ENCODE data around the gene ZNF273.

Gene ZNF273

DNA sequence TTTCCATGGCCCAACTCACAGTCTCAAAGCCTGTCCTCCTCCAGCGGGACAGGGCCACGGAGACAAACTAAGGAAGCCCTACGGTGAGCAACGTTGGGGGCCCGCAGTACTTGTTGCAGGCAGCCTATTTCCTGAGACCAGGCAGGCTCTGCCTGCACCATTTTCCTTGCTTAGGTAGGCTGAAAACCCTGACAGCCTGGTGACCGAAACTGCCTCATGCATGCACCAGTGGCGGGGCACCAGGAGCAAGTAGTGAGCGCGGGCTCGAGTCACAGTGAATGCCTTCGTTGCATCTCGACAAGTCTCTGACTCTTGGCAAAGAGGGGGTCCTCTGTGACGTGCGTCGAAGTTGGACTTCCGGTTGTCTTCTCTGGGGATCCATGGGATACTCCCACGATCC lies 23.3 kb upstream of the ZNF273 start:
- DNase-seq (ENCODE audit: low read depth in 1 of 2, low spot score in 1 of 2): peak in 1 of 2 experiments; percentile 11
- TF ChIP-seq JUND (IDR thresholded peaks at IDR 0.05; ENCODE audit: low read depth): no peak
- in situ Hi-C loops (cut with HindIII; ENCODE audit: low pct_unique_long_range_greater_than_20kb, low sequenced_read_pairs): no loop called here

DNA sequence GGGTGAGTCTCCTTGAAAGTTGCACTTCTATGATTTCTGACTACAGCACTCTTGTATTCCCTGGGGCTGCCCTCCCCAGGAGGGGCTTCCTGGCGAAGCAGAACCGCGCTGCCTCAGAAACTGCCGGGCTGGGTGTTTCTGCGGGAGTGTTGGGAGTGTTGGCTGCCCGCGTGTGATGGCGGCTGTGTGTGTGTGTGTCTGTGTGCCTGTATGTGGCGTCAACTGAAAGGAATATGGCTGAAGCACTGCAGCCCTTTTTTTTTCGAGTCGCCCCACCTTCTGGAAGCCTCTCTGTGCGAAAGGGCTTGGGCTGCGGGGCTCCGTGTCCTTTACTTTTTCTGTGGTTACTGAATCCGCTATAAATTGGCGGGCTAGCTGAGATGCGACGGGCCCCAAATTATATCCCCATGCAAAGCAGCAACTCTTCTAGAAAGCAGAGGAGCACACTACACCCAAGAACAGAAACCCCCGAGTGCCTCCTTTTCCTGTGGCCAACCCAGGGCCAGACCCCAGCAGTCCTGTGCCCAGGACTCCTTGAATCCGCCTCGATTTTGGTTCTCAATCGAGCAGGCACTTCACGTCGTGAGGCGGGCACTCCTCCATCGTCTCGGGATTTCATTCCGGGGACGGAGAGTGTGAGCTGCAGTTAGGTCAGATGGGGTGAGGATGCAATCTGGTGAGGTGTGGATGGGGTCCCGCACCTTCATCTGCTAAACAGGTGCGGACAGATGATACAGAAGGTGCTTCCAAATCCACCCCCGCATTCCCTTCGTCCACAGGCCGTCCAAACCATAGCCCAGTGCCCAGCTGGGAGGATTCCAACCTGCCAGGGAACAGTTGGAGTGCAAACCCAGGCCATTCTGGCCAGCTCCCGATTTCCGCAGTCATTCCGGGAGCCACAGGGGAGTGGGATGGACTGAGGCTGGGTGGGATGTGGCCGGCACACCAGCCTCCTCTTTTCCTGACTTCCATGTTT lies 22.5 kb upstream of the ZNF273 start:
- no peak for DNase-seq (ENCODE audit: low read depth in 1 of 2, low spot score in 1 of 2)
- in situ Hi-C loops (cut with HindIII; ENCODE audit: low pct_unique_long_range_greater_than_20kb, low sequenced_read_pairs): no loop called here
- no peak for TF ChIP-seq JUND (IDR thresholded peaks at IDR 0.05; ENCODE audit: low read depth)

DNA sequence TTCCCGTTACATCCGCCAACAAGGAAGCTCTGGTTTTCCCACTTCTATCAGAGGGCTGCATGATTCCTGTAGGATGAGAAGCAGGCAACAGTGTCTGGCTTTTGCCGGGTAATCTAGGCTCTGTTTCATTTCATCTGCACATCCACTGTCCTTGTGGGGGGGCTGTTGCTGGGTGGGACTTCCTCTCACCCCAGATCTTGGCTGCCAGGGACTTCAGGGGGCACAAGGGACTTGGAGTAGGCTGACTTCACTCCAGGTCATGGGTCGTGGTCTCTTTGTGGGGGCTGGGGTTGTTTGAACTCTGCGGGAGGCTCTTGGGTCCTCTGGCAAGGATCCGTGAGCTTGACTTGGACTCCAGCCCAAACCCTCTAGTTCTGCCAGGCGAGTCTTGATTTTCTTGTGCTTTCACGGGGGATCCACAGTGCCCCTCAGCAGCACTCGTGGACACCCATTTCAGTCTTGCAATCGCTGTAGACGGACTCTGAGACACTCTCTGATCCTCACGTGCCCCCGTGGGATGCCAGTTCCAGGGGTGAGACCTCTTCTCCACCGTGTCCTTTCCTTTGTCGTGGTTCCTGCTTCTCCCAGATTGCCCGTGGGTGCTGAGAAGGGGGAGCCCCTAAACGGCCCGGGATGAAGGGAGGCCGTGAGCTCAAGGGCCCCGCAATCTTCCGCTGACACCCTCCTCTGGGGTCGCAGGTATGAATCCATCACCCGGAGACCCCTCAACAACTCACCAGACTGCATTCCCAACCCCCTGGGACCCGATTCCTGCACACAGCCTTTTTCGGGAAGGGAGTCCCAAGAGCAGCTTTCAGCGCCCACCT lies 21.4 kb upstream of the ZNF273 start:
- in situ Hi-C loops (cut with HindIII; ENCODE audit: low pct_unique_long_range_greater_than_20kb, low sequenced_read_pairs): no loop called here
- TF ChIP-seq JUND (IDR thresholded peaks at IDR 0.05; ENCODE audit: low read depth): no peak
- DNase-seq (ENCODE audit: low read depth in 1 of 2, low spot score in 1 of 2): peak in 1 of 2 experiments; percentile 14

DNA sequence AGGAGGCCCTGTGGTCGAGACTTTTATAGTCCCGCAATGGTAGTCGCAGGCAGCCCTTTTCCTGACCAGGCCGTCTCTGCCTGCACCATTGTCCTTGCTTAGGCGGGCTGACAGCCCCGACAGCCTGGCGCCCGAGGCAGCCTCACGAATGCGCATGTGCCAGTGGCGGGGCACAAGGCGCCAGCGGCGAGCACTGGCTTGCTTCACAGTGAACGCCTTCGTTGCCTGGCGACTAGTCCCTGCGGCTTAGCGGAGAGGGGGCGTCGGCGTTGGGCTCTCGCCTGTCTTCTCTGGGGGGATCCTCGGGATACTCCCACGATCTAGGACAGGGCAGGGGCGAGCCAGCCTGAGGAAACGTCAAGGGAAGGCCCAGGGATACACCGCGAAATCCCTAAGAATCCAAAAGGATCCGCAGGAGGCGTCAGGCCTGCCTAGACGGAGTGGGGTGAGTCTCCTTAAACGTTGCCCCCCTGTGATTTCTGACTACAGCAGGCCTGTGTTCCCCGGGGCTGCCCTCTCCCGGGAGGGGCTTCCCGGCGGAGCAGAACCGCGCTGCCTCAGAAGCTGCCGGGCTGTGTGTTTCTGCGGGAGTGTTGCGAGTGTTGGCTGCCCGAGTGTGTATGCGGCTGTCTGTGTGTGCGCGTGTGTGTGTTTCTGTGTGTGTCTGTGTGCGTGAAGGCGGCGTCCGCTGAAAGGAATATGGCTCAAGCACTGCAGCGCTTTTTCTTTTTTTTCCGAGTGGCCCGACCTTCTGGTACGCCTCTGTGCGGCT lies 20.5 kb upstream of the ZNF273 start:
- peak in 1 of 2 experiments; percentile 4 for DNase-seq (ENCODE audit: low read depth in 1 of 2, low spot score in 1 of 2)
- in situ Hi-C loops (cut with HindIII; ENCODE audit: low pct_unique_long_range_greater_than_20kb, low sequenced_read_pairs): no loop called here

DNA sequence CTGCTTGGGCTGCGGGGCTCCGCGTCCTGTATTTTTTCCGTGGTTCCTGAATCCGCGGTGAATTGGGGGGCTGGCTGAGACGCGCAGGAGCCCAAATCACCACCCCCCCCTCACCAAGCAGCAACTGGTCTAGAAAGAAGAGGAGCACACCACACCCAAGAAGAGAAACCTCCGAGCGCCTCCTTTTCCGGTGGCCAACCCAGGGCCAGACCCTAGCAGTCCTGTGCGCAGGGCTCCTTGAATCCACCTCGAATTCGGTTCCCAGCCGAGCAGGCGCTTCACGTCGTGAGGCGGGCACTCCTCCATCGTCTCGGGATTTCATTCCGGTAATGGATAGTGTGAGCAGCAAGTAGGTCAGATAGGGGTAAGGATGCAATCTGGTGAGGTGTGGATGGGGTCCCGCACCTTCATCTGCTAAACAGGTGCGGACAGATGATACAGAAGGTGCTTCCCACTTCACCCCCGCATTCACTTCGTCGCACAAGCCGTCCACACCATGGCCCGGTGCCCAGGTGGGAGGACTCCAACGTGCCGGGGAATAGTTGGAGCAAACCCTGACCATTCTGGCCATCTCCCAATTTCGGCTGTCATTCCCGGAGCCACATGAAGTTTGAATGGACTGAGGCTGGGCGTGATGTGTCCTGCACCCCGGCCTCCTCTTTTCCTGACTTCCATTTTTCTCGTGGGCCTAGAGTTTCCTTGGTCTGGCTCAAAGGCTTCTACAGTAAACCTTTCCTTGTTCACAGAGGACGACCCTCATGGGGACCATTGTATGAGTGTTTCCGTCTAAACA lies 19.8 kb upstream of the ZNF273 start:
- no peak for DNase-seq (ENCODE audit: low read depth in 1 of 2, low spot score in 1 of 2)
- in situ Hi-C loops (cut with HindIII; ENCODE audit: low pct_unique_long_range_greater_than_20kb, low sequenced_read_pairs): no loop called here
- no peak for TF ChIP-seq JUND (IDR thresholded peaks at IDR 0.05; ENCODE audit: low read depth)

More for the DNA sequence above, 20.5 kb upstream of the ZNF273 start:
- no peak for TF ChIP-seq JUND (IDR thresholded peaks at IDR 0.05; ENCODE audit: low read depth)

DNA sequence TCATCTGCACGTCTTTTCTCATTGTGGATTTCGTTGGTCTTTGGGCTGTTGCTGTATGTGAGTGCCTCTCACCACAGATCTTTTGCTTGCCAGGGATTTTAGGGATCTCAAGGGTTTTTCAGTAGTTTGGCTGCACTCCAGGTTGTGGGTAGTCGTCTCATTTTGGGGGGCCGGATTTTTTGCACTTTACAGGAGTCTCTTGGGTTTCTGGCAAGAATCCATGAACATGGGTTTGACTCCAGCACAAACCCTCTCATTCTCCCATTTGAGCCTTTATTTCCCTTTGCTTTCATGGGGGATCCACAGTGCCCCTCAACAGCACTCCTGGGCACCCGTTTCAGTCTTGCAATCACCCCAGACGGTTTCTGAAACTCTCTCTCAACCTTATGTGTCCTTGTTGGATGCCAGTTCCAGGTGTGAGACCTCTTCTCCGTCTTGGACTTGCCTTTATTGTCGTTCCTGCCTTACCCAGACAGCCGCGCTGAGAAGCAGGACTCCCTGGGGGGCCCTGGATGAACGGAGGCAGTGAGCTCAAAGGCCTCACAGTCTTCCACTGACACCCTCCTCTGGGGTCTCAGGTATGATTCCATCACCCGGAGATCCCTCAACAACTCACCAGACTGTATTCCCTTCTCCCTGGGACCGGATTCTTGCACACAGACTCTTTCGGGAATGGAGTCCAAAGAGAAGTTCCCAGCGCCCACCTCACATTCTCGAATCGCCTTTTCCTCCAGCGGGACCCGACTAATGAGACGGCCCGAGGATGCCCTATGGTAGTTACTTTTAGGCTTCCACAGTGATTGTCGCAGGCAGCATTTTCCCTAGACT lies 18.8 kb upstream of the ZNF273 start:
- TF ChIP-seq JUND (IDR thresholded peaks at IDR 0.05; ENCODE audit: low read depth): no peak
- no peak for DNase-seq (ENCODE audit: low read depth in 1 of 2, low spot score in 1 of 2)
- in situ Hi-C loops (cut with HindIII; ENCODE audit: low pct_unique_long_range_greater_than_20kb, low sequenced_read_pairs): no loop called here

DNA sequence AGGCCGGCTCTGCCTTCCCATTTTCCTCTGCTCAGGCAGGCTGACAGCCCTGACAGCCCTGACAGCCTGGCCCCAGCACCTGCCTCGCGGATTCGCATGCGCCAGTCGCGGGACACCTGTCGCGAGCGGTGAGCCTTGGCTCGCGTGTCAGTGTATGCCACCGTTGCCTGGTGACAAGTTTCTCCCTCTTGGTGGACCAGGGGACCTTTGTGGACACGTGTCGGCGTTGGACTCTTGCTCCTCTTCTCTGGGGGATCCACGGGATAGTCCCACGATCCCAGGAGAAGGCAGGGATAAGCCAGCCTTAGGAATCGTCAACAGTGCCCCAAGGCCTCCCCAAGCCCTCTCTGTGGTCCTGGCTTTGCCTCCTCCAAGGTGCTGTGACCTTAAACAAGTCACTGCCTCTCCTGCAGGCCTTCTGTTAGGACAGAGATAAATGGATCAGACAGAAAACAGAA lies 18.1 kb upstream of the ZNF273 start:
- no peak for TF ChIP-seq JUND (IDR thresholded peaks at IDR 0.05; ENCODE audit: low read depth)
- in situ Hi-C loops (cut with HindIII; ENCODE audit: low pct_unique_long_range_greater_than_20kb, low sequenced_read_pairs): no loop called here
- no peak for DNase-seq (ENCODE audit: low read depth in 1 of 2, low spot score in 1 of 2)

DNA sequence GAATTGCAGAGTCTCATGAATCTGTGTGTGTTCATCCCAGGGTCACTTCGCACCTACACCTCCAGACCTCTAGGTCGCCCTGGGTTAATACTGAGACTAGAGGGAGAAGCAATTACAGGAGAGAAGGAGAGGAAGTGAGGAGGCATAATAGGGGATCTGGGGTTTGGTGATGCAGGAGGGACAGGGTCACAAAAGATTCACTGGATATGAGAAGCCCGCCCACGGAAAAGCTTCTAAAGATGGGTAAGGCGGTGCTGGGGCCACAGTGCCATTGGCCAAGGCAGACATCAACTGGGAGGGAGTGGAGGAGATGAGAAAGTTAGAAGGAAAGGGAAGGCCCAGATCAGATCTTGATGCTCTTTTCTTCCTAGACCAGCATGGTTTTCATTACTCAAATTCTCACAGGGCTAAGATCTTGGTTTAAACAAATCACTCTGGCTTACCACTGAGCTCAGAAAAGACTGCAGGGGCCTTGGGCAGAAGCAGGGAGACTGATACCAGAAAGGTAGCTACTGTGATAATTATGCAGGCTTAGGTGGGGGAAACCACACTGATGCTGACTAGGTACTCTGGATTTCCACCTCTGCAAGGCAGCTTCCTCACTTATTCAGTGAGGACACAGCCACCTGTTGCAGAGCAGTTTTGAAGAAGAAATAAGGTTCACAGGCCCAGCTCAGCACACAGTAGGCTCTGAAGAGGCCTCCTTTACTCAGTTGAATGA lies 17.4 kb upstream of the ZNF273 start:
- in situ Hi-C loops (cut with HindIII; ENCODE audit: low pct_unique_long_range_greater_than_20kb, low sequenced_read_pairs): no loop called here
- TF ChIP-seq JUND (IDR thresholded peaks at IDR 0.05; ENCODE audit: low read depth): no peak
- DNase-seq (ENCODE audit: low read depth in 1 of 2, low spot score in 1 of 2): peak in 1 of 2 experiments; percentile 7

DNA sequence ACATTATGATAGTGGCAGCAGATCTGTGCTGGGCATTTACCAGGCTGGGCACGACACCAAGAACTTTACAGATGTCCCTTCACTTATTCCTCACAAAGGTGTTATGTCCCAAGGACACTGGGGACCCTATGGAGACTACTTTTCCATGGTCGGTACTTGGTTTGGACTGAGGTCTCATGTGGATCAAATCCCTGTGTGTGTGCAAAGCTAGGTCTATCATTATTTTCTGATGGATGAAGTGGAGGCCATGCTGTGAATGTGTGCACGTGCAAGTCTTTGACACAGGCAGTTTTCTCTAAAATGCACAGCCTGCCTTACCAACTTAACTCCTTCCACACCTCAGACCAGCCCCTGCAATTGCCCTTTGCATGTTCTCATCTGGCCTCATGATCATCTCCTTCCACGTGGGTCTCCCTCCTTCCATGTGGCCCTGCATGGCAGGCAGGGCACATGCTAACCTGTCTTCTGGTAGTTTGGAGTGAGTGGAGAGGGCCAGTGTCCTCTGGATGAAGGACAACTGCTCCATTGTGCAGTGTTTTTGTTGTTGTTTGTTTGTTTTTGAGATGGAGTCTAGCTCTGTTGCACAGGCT lies 16.0 kb upstream of the ZNF273 start:
- no peak for DNase-seq (ENCODE audit: low read depth in 1 of 2, low spot score in 1 of 2)
- TF ChIP-seq JUND (IDR thresholded peaks at IDR 0.05; ENCODE audit: low read depth): no peak
- in situ Hi-C loops (cut with HindIII; ENCODE audit: low pct_unique_long_range_greater_than_20kb, low sequenced_read_pairs): no loop called here

Measured in T47D (cell line).